ENCODE measurements around the gene RNF112.

Gene RNF112

DNA sequence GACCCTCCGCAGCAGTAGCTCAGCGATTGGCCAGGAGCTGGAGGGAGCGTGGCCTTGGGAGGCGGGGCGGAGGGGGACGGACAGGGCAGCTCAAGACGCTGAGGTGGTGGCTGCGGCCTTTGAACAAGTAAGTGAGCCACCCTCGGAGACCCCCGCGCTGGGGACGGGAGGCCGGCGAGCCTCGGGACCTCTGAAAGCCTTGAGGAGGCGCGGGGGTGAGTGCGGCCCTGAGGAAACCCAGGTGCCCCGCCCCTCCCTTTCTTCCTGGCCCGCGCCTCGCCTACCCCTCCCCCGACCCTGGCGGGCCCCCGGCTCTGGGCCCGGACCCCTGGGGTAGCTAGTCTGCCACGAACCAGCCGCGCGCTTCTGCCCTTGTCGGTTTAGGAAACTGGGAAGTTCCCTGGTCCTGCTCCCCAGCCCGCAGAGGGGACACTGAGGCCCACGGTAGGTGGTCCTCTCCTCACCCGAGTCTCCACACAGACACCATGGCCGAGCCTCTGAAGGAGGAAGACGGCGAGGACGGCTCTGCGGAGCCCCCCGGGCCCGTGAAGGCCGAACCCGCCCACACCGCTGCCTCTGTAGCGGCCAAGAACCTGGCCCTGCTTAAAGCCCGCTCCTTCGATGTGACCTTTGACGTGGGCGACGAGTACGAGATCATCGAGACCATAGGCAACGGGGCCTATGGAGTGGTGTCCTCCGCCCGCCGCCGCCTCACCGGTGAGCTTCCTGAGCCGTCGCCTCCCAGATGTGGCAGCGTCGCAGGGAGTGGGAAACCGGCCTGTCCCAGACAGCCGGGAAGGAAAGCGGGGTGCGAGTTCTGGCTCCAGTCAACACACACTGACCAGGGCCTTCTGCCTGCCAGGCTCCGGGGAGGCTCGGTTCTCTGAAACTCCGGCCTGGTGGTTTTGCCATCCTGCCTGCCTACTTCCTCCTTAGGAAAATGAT lies 32.3 kb upstream of the RNF112 start, which contains the start of gene MAPK7:
Gene MAPK7, plus strand, starts transcription at position 83 of the 945 bp plus-strand sequence. Its CDS starts 403 bp downstream, at position 486.
- no peak within 1 kb of the TSS for H4K91ac ChIP-seq (ENCODE audit: low read depth, low read length, poor library complexity)
- H2BK120ac ChIP-seq (ENCODE audit: low read depth, low read length) = no peak within 1 kb of the TSS
- WGBS, 2 donors (ENCODE audit: extremely low coverage in 2 of 2, insufficient read length in 2 of 2, insufficient replicate concordance in 1 of 2) = no CpG with 5 or more reads among the region's 69 CpGs
- peak within 1 kb of the TSS; percentile 55 for H2BK15ac ChIP-seq (ENCODE audit: low read length)
- H3K36me3 ChIP-seq (replicated peaks in 1 of 2; ENCODE audit: control insufficient read depth in 2 of 2, insufficient read depth in 2 of 2, low read length in 2 of 2) = peaks cover 32 to 51% of the 10 kb centered on the region in 2 donors
- H3K18ac ChIP-seq (ENCODE audit: low read length) = peak within 1 kb of the TSS; percentile 94
- H3K27ac ChIP-seq (replicated peaks; ENCODE audit: low read length) = peak within 1 kb of the TSS; percentile 99
- DNase-seq (ENCODE audit: low spot score) = no peak
- peak within 1 kb of the TSS; percentile 43 for H3K23ac ChIP-seq (ENCODE audit: low read depth, low read length, poor library complexity)
- H3K4me3 ChIP-seq (ENCODE audit: low read length in 2 of 2) = peak within 1 kb of the TSS; percentile 93 to 97
- H3K4me1 ChIP-seq (ENCODE audit: control insufficient read depth in 2 of 2, insufficient read depth in 1 of 2, low read depth in 1 of 2, low read length in 2 of 2) = peaks cover 7 to 9% of the 10 kb centered on the region in 2 donors
- no peak within 1 kb of the TSS for H2BK12ac ChIP-seq (ENCODE audit: low read length)
- no peaks in the 10 kb centered on the region for H3K9me3 ChIP-seq (replicated peaks in 1 of 2; ENCODE audit: control insufficient read depth in 2 of 2, insufficient read depth in 1 of 2, low read depth in 1 of 2, low read length in 2 of 2)
- peak within 1 kb of the TSS; percentile 98 for H2AFZ ChIP-seq (ENCODE audit: low read length)
- H2AK5ac ChIP-seq (ENCODE audit: low read depth, low read length) = peak within 1 kb of the TSS; percentile 66
- H3K27me3 ChIP-seq (ENCODE audit: control insufficient read depth in 3 of 3, insufficient read depth in 3 of 3, low read depth in 1 of 3, low read length in 3 of 3) = no peaks in the 10 kb centered on the region
- peak within 1 kb of the TSS; percentile 85 for H3K4me2 ChIP-seq (ENCODE audit: insufficient read depth, low read length, poor library complexity, severe bottlenecking)
- H3K79me1 ChIP-seq (ENCODE audit: low read depth, low read length) = peaks cover 11% of the 10 kb centered on the region
- peak within 1 kb of the TSS; percentile 30 for H3K4ac ChIP-seq (ENCODE audit: low read length)
- no peak within 1 kb of the TSS for H3K14ac ChIP-seq (ENCODE audit: low read length)
- peak within 1 kb of the TSS; percentile 90 for H2BK5ac ChIP-seq (ENCODE audit: low read length)
- H4K8ac ChIP-seq (ENCODE audit: low read depth, low read length) = no peak within 1 kb of the TSS
- peak within 1 kb of the TSS; percentile 89 for H3K9ac ChIP-seq (ENCODE audit: low read depth, low read length, poor library complexity)

GRCh38 chr17:19379361-19380065 lies 31.5 kb upstream of the RNF112 start:
- no CpG with 5 or more reads among the region's 13 CpGs for WGBS, 2 donors (ENCODE audit: extremely low coverage in 2 of 2, insufficient read length in 2 of 2, insufficient replicate concordance in 1 of 2)
- H3K27ac ChIP-seq (replicated peaks; ENCODE audit: low read length) = no peak overlapping the region

GRCh38 chr17:19380481-19381301 lies 30.3 kb upstream of the RNF112 start:
- H2BK12ac ChIP-seq (ENCODE audit: low read length) = no peak overlapping the region
- no peak overlapping the region for H2AFZ ChIP-seq (ENCODE audit: low read length)
- WGBS, 2 donors (ENCODE audit: extremely low coverage in 2 of 2, insufficient read length in 2 of 2, insufficient replicate concordance in 1 of 2) = no CpG with 5 or more reads among the region's 29 CpGs
- no peak overlapping the region for H3K4me2 ChIP-seq (ENCODE audit: insufficient read depth, low read length, poor library complexity, severe bottlenecking)
- H3K36me3 ChIP-seq (replicated peaks in 1 of 2; ENCODE audit: control insufficient read depth in 2 of 2, insufficient read depth in 2 of 2, low read length in 2 of 2) = peaks cover 48 to 68% of the 10 kb centered on the region in 2 donors
- no peak overlapping the region for H2BK15ac ChIP-seq (ENCODE audit: low read length)
- H2BK5ac ChIP-seq (ENCODE audit: low read length) = no peak overlapping the region
- H2BK120ac ChIP-seq (ENCODE audit: low read depth, low read length) = no peak overlapping the region
- H3K27ac ChIP-seq (replicated peaks; ENCODE audit: low read length) = no peak overlapping the region
- H3K27me3 ChIP-seq (ENCODE audit: control insufficient read depth in 3 of 3, insufficient read depth in 3 of 3, low read depth in 1 of 3, low read length in 3 of 3) = no peaks in the 10 kb centered on the region
- H3K4me1 ChIP-seq (ENCODE audit: control insufficient read depth in 2 of 2, insufficient read depth in 1 of 2, low read depth in 1 of 2, low read length in 2 of 2) = peaks cover 7 to 9% of the 10 kb centered on the region in 2 donors
- no peak overlapping the region for H4K91ac ChIP-seq (ENCODE audit: low read depth, low read length, poor library complexity)
- H3K9me3 ChIP-seq (replicated peaks in 1 of 2; ENCODE audit: control insufficient read depth in 2 of 2, insufficient read depth in 1 of 2, low read depth in 1 of 2, low read length in 2 of 2) = no peaks in the 10 kb centered on the region
- peak overlapping the region; percentile 56 for H3K23ac ChIP-seq (ENCODE audit: low read depth, low read length, poor library complexity)
- peak overlapping the region in 1 of 2 donors; percentile 2 for H3K4me3 ChIP-seq (ENCODE audit: low read length in 2 of 2)
- H3K14ac ChIP-seq (ENCODE audit: low read length) = no peak overlapping the region
- H3K79me1 ChIP-seq (ENCODE audit: low read depth, low read length) = peaks cover 11% of the 10 kb centered on the region
- DNase-seq (ENCODE audit: low spot score) = no peak
- no peak overlapping the region for H3K4ac ChIP-seq (ENCODE audit: low read length)
- H4K8ac ChIP-seq (ENCODE audit: low read depth, low read length) = peak overlapping the region; percentile 24
- H2AK5ac ChIP-seq (ENCODE audit: low read depth, low read length) = no peak overlapping the region
- H3K9ac ChIP-seq (ENCODE audit: low read depth, low read length, poor library complexity) = no peak overlapping the region
- no peak overlapping the region for H3K18ac ChIP-seq (ENCODE audit: low read length)

More at GRCh38 chr17:19379361-19380065, 31.5 kb upstream of the RNF112 start:
- DNase-seq (ENCODE audit: low spot score) = no peak
- H3K9me3 ChIP-seq (replicated peaks in 1 of 2; ENCODE audit: control insufficient read depth in 2 of 2, insufficient read depth in 1 of 2, low read depth in 1 of 2, low read length in 2 of 2) = no peaks in the 10 kb centered on the region
- H3K18ac ChIP-seq (ENCODE audit: low read length) = no peak overlapping the region
- H2BK5ac ChIP-seq (ENCODE audit: low read length) = no peak overlapping the region
- H3K4ac ChIP-seq (ENCODE audit: low read length) = no peak overlapping the region
- H2AK5ac ChIP-seq (ENCODE audit: low read depth, low read length) = no peak overlapping the region
- no peak overlapping the region for H2BK120ac ChIP-seq (ENCODE audit: low read depth, low read length)
- no peak overlapping the region for H4K91ac ChIP-seq (ENCODE audit: low read depth, low read length, poor library complexity)
- H3K4me2 ChIP-seq (ENCODE audit: insufficient read depth, low read length, poor library complexity, severe bottlenecking) = peak overlapping the region; percentile 85
- H3K23ac ChIP-seq (ENCODE audit: low read depth, low read length, poor library complexity) = peak overlapping the region; percentile 23
- H3K4me3 ChIP-seq (ENCODE audit: low read length in 2 of 2) = peak overlapping the region; percentile 93 to 97
- no peaks in the 10 kb centered on the region for H3K27me3 ChIP-seq (ENCODE audit: control insufficient read depth in 3 of 3, insufficient read depth in 3 of 3, low read depth in 1 of 3, low read length in 3 of 3)
- H3K14ac ChIP-seq (ENCODE audit: low read length) = no peak overlapping the region
- H2BK15ac ChIP-seq (ENCODE audit: low read length) = no peak overlapping the region
- H3K36me3 ChIP-seq (replicated peaks in 1 of 2; ENCODE audit: control insufficient read depth in 2 of 2, insufficient read depth in 2 of 2, low read length in 2 of 2) = peaks cover 40 to 60% of the 10 kb centered on the region in 2 donors
- no peak overlapping the region for H4K8ac ChIP-seq (ENCODE audit: low read depth, low read length)
- no peak overlapping the region for H2AFZ ChIP-seq (ENCODE audit: low read length)
- H3K4me1 ChIP-seq (ENCODE audit: control insufficient read depth in 2 of 2, insufficient read depth in 1 of 2, low read depth in 1 of 2, low read length in 2 of 2) = peaks cover 7 to 9% of the 10 kb centered on the region in 2 donors
- peaks cover 11% of the 10 kb centered on the region for H3K79me1 ChIP-seq (ENCODE audit: low read depth, low read length)
- no peak overlapping the region for H3K9ac ChIP-seq (ENCODE audit: low read depth, low read length, poor library complexity)
- H2BK12ac ChIP-seq (ENCODE audit: low read length) = no peak overlapping the region

Measured in neuronal stem cell (in vitro differentiated cells).